Neuronal stem cell (in vitro differentiated cells): ENCODE measurements around the gene USP53.
"Not testable (repeated sequence)": the region's sequence is repeated elsewhere in the genome, so short reads cannot be mapped to it uniquely, and the experiment has no call there.

Experiments
- DNase-seq: peaks from one replicate; pipeline ENCODE4 v3.0.0-alpha.2; 2013; ENCODE audit warnings: low spot score
- H2AFZ ChIP-seq: one replicate; pipeline ENCODE4 v1.6.1; 2013; ENCODE audit warnings: mild to moderate bottlenecking, low read length, inconsistent platforms
- H2AK5ac ChIP-seq: 2 replicates; pipeline ENCODE4 v1.6.1; 2013; ENCODE audit warnings: low read depth, mild to moderate bottlenecking, inconsistent platforms, low read length, moderate library complexity, mixed read lengths
- H2BK120ac ChIP-seq: 2 replicates; pipeline ENCODE4 v1.6.1; 2013; ENCODE audit warnings: low read depth, mild to moderate bottlenecking, inconsistent platforms, low read length, moderate library complexity, mixed read lengths
- H2BK12ac ChIP-seq: one replicate; pipeline ENCODE4 v1.6.1; 2013; ENCODE audit warnings: low read length, inconsistent platforms
- H2BK15ac ChIP-seq: 2 replicates; pipeline ENCODE4 v1.6.1; 2013; ENCODE audit warnings: mild to moderate bottlenecking, low read length, inconsistent platforms, mixed read lengths
- H2BK5ac ChIP-seq: one replicate; pipeline ENCODE4 v1.6.1; 2013; ENCODE audit warnings: inconsistent platforms, mild to moderate bottlenecking, low read length, moderate library complexity
- H3K14ac ChIP-seq: one replicate; pipeline ENCODE4 v1.6.1; 2013; ENCODE audit warnings: low read length, inconsistent platforms
- H3K18ac ChIP-seq: 2 replicates; pipeline ENCODE4 v1.6.1; 2013; ENCODE audit warnings: low read length, inconsistent platforms
- H3K23ac ChIP-seq: 2 replicates; pipeline ENCODE4 v1.6.1; 2013; ENCODE audit warnings: low read depth, mild to moderate bottlenecking, mixed read lengths, low read length, inconsistent platforms; ENCODE audit not compliant: poor library complexity
- H3K27ac ChIP-seq: replicated peaks from 3 replicates; pipeline ENCODE4 v1.5.1; 2013; ENCODE audit warnings: low read length, inconsistent platforms
- H3K27me3 ChIP-seq, 3 experiments: 2 replicates each; pipeline ENCODE4 v1.6.1; 2013; ENCODE audit warnings: low read length in 3 of 3, mild to moderate bottlenecking in 2 of 3, inconsistent platforms in 1 of 3, low read depth in 1 of 3, mixed read lengths in 1 of 3, moderate library complexity in 1 of 3; ENCODE audit not compliant: control insufficient read depth in 3 of 3, insufficient read depth in 3 of 3
- H3K36me3 ChIP-seq, 2 donors: replicated peaks in 1 of 2; 2 replicates each; pipeline ENCODE4 v1.6.1; 2013; ENCODE audit warnings: low read length in 2 of 2; ENCODE audit not compliant: control insufficient read depth in 2 of 2, insufficient read depth in 2 of 2
- H3K4ac ChIP-seq: 2 replicates; pipeline ENCODE4 v1.6.1; 2013; ENCODE audit warnings: inconsistent platforms, mild to moderate bottlenecking, low read length, moderate library complexity
- H3K4me1 ChIP-seq, 2 donors: 1 replicate in 1 of 2; 2 replicates in 1 of 2; pipeline ENCODE4 v1.6.1; 2013; ENCODE audit warnings: low read length in 2 of 2, low read depth in 1 of 2; ENCODE audit not compliant: control insufficient read depth in 2 of 2, insufficient read depth in 1 of 2
- H3K4me2 ChIP-seq: one replicate; pipeline ENCODE4 v1.6.1; 2013; ENCODE audit warnings: mild to moderate bottlenecking, low read length, inconsistent platforms; ENCODE audit not compliant: insufficient read depth, poor library complexity, severe bottlenecking
- H3K4me3 ChIP-seq, 2 donors: 2 replicates each; pipeline ENCODE4 v1.5.1; 2013; ENCODE audit warnings: low read length in 2 of 2, mild to moderate bottlenecking in 2 of 2, inconsistent platforms in 1 of 2, moderate library complexity in 1 of 2
- H3K79me1 ChIP-seq: one replicate; pipeline ENCODE4 v1.6.1; 2013; ENCODE audit warnings: low read depth, mild to moderate bottlenecking, inconsistent platforms, low read length, moderate library complexity
- H3K9ac ChIP-seq: one replicate; pipeline ENCODE4 v1.6.1; 2013; ENCODE audit warnings: mild to moderate bottlenecking, low read depth, low read length, inconsistent platforms; ENCODE audit not compliant: poor library complexity
- H3K9me3 ChIP-seq, 2 donors: replicated peaks in 1 of 2; 2 replicates each; pipeline versions ENCODE3 to v1.6.1; 2013; ENCODE audit warnings: low read length in 2 of 2, mild to moderate bottlenecking in 2 of 2, inconsistent platforms in 1 of 2, low read depth in 1 of 2, mixed read lengths in 1 of 2, moderate library complexity in 1 of 2; ENCODE audit not compliant: control insufficient read depth in 2 of 2, insufficient read depth in 1 of 2
- H4K8ac ChIP-seq: one replicate; pipeline ENCODE4 v1.6.1; 2013; ENCODE audit warnings: low read depth, mild to moderate bottlenecking, inconsistent platforms, low read length, moderate library complexity
- H4K91ac ChIP-seq: one replicate; pipeline ENCODE4 v1.6.1; 2013; ENCODE audit warnings: low read length, low read depth, mild to moderate bottlenecking, inconsistent platforms; ENCODE audit not compliant: poor library complexity
- WGBS, 2 donors: extraction: QIAGEN DNeasy Blood & Tissue Kit; methylation state at CpG; one replicate each; pipeline ENCODE4 v1.1.7; 2013; ENCODE audit warnings: missing lambda C conversion rate in 2 of 2, mixed read lengths in 1 of 2; ENCODE audit not compliant: insufficient read length in 2 of 2, insufficient replicate concordance in 1 of 2; ENCODE audit errors: extremely low coverage in 2 of 2; 5-methylcytosine and 5-hydroxymethylcytosine counted together

Gene USP53

DNA sequence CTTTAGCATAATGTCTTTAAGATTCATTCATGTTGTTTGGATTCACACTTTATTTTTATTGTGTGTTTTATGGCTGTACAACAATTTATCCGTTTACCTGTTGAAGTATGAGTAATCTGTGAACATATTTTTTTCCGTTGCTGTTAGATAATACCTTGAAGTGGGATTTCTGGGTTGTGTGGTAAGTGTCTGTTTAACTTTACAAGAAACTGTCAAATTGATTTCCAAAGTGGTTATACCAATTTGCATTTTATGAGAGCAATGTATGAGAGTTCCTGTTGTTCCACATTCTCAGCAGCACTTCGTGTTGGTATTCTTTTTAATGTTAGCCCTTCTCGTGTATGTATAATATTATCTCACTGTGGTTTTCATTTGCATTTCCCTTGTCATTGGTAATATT, 53.6 kb downstream of the USP53 start:
- Histone ChIP-seq H2BK15ac (no peak overlapping the region), H3K9ac (no peak overlapping the region), H4K91ac (no peak overlapping the region), H4K8ac (no peak overlapping the region), H3K4me2 (no peak overlapping the region), H2AK5ac (no peak overlapping the region), H3K4me1 (peaks cover 0 to 2% of the 10 kb centered on the region in 2 donors), H3K27me3 (no peaks in the 10 kb centered on the region), H2BK5ac (no peak overlapping the region), H3K36me3 (no peaks in the 10 kb centered on the region), H3K23ac (no peak overlapping the region), H3K14ac (no peak overlapping the region), H3K4me3 (no peak overlapping the region), H2AFZ (no peak overlapping the region), H2BK120ac (no peak overlapping the region), H3K79me1 (no peaks in the 10 kb centered on the region), H3K4ac (no peak overlapping the region), H2BK12ac (no peak overlapping the region), H3K27ac (no peak overlapping the region), H3K18ac (no peak overlapping the region), H3K9me3 (no peaks in the 10 kb centered on the region)
- no CpG with 5 or more reads among the region's 4 CpGs for WGBS, 2 donors
- no peak for DNase-seq

DNA sequence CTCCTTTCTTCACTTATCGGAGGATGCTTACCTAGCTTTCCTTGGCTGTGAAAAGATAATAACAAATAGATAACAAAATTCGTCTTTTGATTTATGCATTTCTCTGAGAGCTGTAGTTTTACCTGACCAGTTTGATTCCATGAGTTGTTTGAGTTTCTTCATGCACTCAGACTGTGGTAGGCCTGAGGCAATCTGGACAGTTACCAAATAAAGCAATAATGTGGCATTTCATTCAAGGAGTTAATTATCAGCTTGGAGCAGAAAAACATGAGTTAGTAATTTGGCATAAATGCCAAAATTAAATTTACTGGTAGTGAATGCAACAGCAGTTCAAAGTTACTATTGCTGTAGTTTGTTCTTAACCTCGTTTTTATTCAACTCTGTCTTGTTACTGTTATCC, 56.0 kb downstream of the USP53 start:
- Histone ChIP-seq H3K36me3 (no peaks in the 10 kb centered on the region), H3K23ac (no peak overlapping the region), H3K9ac (no peak overlapping the region), H2BK15ac (no peak overlapping the region), H2AFZ (no peak overlapping the region), H4K91ac (no peak overlapping the region), H3K9me3 (no peaks in the 10 kb centered on the region), H3K4me1 (no peaks in the 10 kb centered on the region), H3K79me1 (no peaks in the 10 kb centered on the region), H2BK120ac (no peak overlapping the region), H4K8ac (no peak overlapping the region), H2BK12ac (no peak overlapping the region), H3K27ac (no peak overlapping the region), H3K18ac (no peak overlapping the region), H2AK5ac (no peak overlapping the region), H3K27me3 (no peaks in the 10 kb centered on the region), H3K4ac (no peak overlapping the region), H2BK5ac (no peak overlapping the region), H3K4me3 (no peak overlapping the region), H3K4me2 (no peak overlapping the region), H3K14ac (no peak overlapping the region)
- DNase-seq, result no peak
- WGBS, 2 donors, result no CpG with 5 or more reads among the region's 3 CpGs

DNA sequence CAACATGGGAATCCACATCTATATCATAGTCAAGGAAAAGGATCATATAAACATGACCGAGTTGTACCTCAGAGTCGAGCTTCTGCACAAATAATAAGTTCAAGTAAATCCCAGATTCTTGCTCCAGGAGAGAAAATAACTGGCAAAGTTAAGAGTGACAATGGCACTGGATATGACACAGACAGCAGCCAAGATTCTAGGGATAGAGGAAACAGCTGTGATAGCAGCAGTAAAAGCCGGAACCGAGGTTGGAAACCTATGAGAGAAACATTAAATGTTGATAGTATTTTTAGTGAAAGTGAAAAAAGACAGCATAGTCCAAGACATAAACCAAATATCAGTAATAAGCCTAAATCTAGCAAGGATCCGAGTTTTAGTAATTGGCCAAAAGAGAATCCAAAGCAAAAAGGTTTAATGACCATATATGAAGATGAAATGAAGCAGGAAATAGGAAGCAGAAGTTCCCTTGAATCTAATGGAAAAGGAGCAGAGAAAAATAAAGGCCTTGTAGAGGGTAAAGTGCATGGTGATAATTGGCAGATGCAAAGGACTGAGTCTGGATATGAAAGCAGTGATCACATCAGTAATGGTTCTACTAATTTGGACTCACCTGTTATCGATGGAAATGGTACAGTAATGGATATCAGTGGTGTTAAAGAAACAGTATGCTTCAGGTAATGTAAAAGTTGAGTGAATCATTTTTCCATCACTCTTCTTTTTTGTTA, 59.0 kb downstream of the USP53 start:
- Histone ChIP-seq H3K36me3 (no peaks in the 10 kb centered on the region), H3K14ac (no peak overlapping the region)
- no CpG with 5 or more reads among the region's 6 CpGs for WGBS, 2 donors

DNA sequence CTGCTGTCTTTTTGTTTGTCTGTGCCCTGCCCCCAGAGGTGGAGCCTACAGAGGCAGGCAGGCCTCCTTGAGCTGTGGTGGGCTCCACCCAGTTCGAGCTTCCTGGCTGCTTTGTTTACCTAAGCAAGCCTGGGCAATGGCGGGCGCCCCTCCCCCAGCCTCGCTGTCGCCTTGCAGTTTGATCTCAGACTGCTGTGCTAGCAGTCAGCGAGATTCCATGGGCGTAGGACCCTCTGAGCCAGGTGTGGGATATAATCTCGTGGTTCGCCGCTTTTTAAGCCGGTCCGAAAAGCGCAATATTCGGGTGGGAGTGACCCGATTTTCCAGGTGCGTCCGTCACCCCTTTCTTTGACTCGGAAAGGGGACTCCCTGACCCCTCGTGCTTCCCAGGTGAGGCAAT, 67.0 kb downstream of the USP53 start:
- not testable (repeated sequence) for H3K23ac ChIP-seq, H3K27me3 ChIP-seq, H3K79me1 ChIP-seq, H3K4ac ChIP-seq, H3K9me3 ChIP-seq, H3K4me3 ChIP-seq, H3K36me3 ChIP-seq, H2BK120ac ChIP-seq, H2AFZ ChIP-seq, H2BK15ac ChIP-seq, H3K14ac ChIP-seq, H3K27ac ChIP-seq, DNase-seq, H2AK5ac ChIP-seq, H2BK5ac ChIP-seq, H3K4me1 ChIP-seq, H3K4me2 ChIP-seq, H4K8ac ChIP-seq, H2BK12ac ChIP-seq, H3K9ac ChIP-seq, H3K18ac ChIP-seq, H4K91ac ChIP-seq
- WGBS, 2 donors, result no CpG with 5 or more reads among the region's 19 CpGs

More for the DNA sequence above, 59.0 kb downstream of the USP53 start:
- Histone ChIP-seq H3K9ac (no peak overlapping the region), H2BK15ac (no peak overlapping the region), H3K4me1 (no peaks in the 10 kb centered on the region), H2BK12ac (no peak overlapping the region), H2BK5ac (no peak overlapping the region), H3K23ac (no peak overlapping the region), H3K4me2 (no peak overlapping the region), H3K27me3 (no peaks in the 10 kb centered on the region), H3K9me3 (no peaks in the 10 kb centered on the region), H3K79me1 (no peaks in the 10 kb centered on the region), H2AK5ac (no peak overlapping the region), H3K18ac (no peak overlapping the region), H3K27ac (no peak overlapping the region), H3K4ac (no peak overlapping the region), H3K4me3 (no peak overlapping the region), H2AFZ (no peak overlapping the region), H4K8ac (no peak overlapping the region), H2BK120ac (no peak overlapping the region), H4K91ac (no peak overlapping the region)
- no peak for DNase-seq
